LNCAP (cell line): ENCODE results near the gene DVL3.

Source experiments
- TF ChIP-seq, protein P1 (sequence below): fragments of 450-650 bp; IDR thresholded peaks from 2 replicates; pipeline ENCODE4 v1.5.1; 2017; ENCODE audit warnings: mild to moderate bottlenecking

Gene DVL3

DNA sequence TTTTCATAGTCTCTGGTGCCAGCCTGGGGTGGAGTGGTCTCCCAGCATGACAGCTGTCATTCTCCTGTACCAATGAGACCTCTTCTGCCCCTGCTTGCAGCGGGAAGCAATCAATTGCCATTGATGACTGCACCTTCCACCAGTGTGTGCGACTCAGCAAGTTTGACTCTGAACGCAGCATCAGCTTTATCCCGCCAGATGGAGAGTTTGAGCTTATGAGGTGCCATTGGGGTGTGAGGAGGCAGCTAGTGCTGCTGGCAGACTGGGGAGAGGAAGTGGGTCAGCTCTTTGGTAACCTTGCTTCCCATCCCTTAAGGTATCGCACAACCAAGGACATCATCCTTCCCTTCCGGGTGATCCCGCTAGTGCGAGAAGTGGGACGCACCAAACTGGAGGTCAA lies 26.4 kb downstream of the DVL3 start:
- TF ChIP-seq, protein P1, sequence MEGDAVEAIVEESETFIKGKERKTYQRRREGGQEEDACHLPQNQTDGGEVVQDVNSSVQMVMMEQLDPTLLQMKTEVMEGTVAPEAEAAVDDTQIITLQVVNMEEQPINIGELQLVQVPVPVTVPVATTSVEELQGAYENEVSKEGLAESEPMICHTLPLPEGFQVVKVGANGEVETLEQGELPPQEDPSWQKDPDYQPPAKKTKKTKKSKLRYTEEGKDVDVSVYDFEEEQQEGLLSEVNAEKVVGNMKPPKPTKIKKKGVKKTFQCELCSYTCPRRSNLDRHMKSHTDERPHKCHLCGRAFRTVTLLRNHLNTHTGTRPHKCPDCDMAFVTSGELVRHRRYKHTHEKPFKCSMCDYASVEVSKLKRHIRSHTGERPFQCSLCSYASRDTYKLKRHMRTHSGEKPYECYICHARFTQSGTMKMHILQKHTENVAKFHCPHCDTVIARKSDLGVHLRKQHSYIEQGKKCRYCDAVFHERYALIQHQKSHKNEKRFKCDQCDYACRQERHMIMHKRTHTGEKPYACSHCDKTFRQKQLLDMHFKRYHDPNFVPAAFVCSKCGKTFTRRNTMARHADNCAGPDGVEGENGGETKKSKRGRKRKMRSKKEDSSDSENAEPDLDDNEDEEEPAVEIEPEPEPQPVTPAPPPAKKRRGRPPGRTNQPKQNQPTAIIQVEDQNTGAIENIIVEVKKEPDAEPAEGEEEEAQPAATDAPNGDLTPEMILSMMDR: no peak

GRCh38 chr3:184183679-184184078 lies 28.5 kb downstream of the DVL3 start:
- TF ChIP-seq, protein P1: no peak

GRCh38 chr3:184184546-184185230 lies 29.5 kb downstream of the DVL3 start:
- TF ChIP-seq, protein P1: no peak

GRCh38 chr3:184185461-184186183 lies 30.4 kb downstream of the DVL3 start:
- TF ChIP-seq, protein P1: no peak

DNA sequence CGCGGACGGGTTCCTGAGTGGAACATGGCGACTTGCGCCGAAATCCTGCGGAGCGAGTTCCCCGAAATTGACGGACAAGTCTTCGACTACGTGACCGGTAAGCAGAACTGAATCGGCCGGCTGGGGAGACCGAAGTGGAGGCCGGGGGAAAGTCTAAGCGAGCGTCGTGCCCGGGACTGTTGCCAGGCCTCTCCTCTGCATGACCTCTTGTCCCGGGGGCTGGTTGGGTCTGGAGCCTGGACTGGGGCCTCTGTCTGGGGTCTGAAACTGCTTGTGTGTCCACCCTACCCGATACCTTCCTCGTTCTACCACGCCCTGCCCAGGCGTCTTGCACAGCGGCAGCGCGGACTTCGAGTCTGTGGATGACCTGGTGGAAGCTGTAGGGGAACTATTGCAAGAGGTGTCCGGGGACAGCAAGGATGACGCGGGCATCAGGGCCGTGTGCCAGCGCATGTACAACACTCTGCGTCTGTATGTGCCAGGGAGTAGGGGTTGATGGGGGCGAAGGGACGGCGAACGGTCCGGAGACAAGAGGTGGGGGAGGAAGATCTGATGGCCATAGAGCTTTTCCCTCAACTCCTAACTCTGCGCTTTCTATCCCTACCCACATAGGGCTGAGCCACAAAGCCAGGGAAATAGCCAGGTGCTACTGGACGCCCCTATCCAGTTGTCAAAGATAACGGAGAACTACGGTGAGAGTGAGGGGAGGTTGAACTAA lies 31.2 kb downstream of the DVL3 start, which contains the start of gene ABCF3:
Gene ABCF3, plus strand, starts transcription at position 16 of the 718 bp plus-strand sequence. Its CDS starts 9 bp downstream, at position 25.
- TF ChIP-seq, protein P1: no peak

GRCh38 chr3:184186902-184187207 lies 31.7 kb downstream of the DVL3 start:
- TF ChIP-seq, protein P1: no peak

GRCh38 chr3:184188080-184188479 lies 32.9 kb downstream of the DVL3 start:
- TF ChIP-seq, protein P1: no peak
